ENCODE data around the gene ZP1.

- TF ChIP-seq, protein P1, sequence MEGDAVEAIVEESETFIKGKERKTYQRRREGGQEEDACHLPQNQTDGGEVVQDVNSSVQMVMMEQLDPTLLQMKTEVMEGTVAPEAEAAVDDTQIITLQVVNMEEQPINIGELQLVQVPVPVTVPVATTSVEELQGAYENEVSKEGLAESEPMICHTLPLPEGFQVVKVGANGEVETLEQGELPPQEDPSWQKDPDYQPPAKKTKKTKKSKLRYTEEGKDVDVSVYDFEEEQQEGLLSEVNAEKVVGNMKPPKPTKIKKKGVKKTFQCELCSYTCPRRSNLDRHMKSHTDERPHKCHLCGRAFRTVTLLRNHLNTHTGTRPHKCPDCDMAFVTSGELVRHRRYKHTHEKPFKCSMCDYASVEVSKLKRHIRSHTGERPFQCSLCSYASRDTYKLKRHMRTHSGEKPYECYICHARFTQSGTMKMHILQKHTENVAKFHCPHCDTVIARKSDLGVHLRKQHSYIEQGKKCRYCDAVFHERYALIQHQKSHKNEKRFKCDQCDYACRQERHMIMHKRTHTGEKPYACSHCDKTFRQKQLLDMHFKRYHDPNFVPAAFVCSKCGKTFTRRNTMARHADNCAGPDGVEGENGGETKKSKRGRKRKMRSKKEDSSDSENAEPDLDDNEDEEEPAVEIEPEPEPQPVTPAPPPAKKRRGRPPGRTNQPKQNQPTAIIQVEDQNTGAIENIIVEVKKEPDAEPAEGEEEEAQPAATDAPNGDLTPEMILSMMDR (IDR thresholded peaks at IDR 0.05) = no peak
- no peak for TF ChIP-seq POLR2AphosphoS5 (IDR thresholded peaks at IDR 0.05)
Observed at GRCh38 chr11:60862171-60862570, 5.2 kb upstream of the ZP1 start.

All from esophagus muscularis mucosa (tissue), 3 donors.